A673 (cell line): Measurements from ENCODE around the gene OR2H2. TPM values are rescaled to one million over a fixed set of nuclear protein-coding genes. Genes with fewer than 3 reads are reported as not detected.

Source experiments
- BruUV-seq: library from RNA; stranded (reverse); fragments of 400-500 nt; replicated peaks from 2 replicates; lab custom pipeline; 2021; lab: Mats Ljungman, UMichigan
- CTCF ChIA-PET: fragments of 300-600 bp; sonication (Branson Sonifier 250); formaldehyde crosslinking; loops from one replicate; lab custom pipeline; 2022; ENCODE audit warnings: antibody characterized with exemption; lab: Charles Lee
- POLR2A ChIA-PET: fragments of 300-600 bp; sonication (Branson Sonifier 250); formaldehyde crosslinking; loops from one replicate; lab custom pipeline; 2022; ENCODE audit warnings: antibody characterized with exemption; ENCODE audit not compliant: low non-redundant PET; lab: Charles Lee
- DNase-seq: peaks from one replicate; pipeline ENCODE4 v3.0.0-alpha.2; 2015; ENCODE audit warnings: low spot score
- H3K27ac ChIP-seq: fragments of 200-600 bp; sonication (generic); 2 replicates; pipeline ENCODE4 v1.5.1; 2016; ENCODE audit warnings: mixed run types, low read depth, mild to moderate bottlenecking, mixed read lengths, antibody characterized with exemption, low read length; ENCODE audit not compliant: poor library complexity, severe bottlenecking
- H3K27me3 ChIP-seq: fragments of 200-600 bp; sonication (generic); replicated peaks from 2 replicates; pipeline ENCODE4 v1.6.1; 2017; ENCODE audit warnings: mixed run types, low read depth, mild to moderate bottlenecking, mixed read lengths, antibody characterized with exemption, low read length; ENCODE audit not compliant: insufficient read depth, poor library complexity
- H3K36me3 ChIP-seq: fragments of 200-600 bp; sonication (generic); 2 replicates; pipeline ENCODE4 v1.6.1; 2016; ENCODE audit warnings: mixed run types, mild to moderate bottlenecking, mixed read lengths, antibody characterized with exemption, low read length; ENCODE audit not compliant: insufficient read depth, poor library complexity, severe bottlenecking
- H3K4me1 ChIP-seq: fragments of 200-600 bp; sonication (generic); 2 replicates; pipeline ENCODE4 v1.6.1; 2017; ENCODE audit warnings: mixed run types, mild to moderate bottlenecking, mixed read lengths, antibody characterized with exemption, low read length; ENCODE audit not compliant: insufficient read depth, poor library complexity, severe bottlenecking
- H3K4me3 ChIP-seq: fragments of 200-600 bp; sonication (generic); 2 replicates; pipeline ENCODE4 v1.5.1; 2016; ENCODE audit warnings: low read depth, mixed run types, mild to moderate bottlenecking, mixed read lengths, low read length; ENCODE audit not compliant: poor library complexity, severe bottlenecking
- H3K9me3 ChIP-seq: fragments of 200-600 bp; sonication (generic); 2 replicates; pipeline ENCODE4 v1.6.1; 2016; ENCODE audit warnings: mixed run types, low read depth, mild to moderate bottlenecking, mixed read lengths, antibody characterized with exemption, low read length; ENCODE audit not compliant: poor library complexity, severe bottlenecking
- EZH2 ChIP-seq: fragments of 200-600 bp; sonication (generic); IDR thresholded peaks from 2 replicates; pipeline ENCODE4 v1.6.1; 2017; ENCODE audit warnings: borderline replicate concordance, low read depth, mild to moderate bottlenecking, mixed read lengths, antibody characterized with exemption, low read length; ENCODE audit not compliant: poor library complexity, severe bottlenecking
- intact Hi-C: fragments of 100-400 bp; cut with micrococcal nuclease; formaldehyde crosslinking; loops from one replicate; pipeline ENCODE4 v1.10.0; 2022; ENCODE audit not compliant: unreplicated experiment
- total RNA-seq: library from RNA; stranded (reverse); gene quantifications from 2 replicates; pipeline ENCODE4 v1.2.3, GENCODE V29; 2021
- TF ChIP-seq, protein P1 (sequence below): fragments of 300-800, 200-600 bp; sonication (generic); conservative IDR thresholded peaks from 2 replicates; pipeline ENCODE4 v1.5.1; 2017; ENCODE audit warnings: low read depth, mild to moderate bottlenecking, antibody characterized with exemption, low read length, moderate library complexity, mixed read lengths

Gene OR2H2
- total RNA-seq, 1 experiment from 2014 or later, result not detected

DNA sequence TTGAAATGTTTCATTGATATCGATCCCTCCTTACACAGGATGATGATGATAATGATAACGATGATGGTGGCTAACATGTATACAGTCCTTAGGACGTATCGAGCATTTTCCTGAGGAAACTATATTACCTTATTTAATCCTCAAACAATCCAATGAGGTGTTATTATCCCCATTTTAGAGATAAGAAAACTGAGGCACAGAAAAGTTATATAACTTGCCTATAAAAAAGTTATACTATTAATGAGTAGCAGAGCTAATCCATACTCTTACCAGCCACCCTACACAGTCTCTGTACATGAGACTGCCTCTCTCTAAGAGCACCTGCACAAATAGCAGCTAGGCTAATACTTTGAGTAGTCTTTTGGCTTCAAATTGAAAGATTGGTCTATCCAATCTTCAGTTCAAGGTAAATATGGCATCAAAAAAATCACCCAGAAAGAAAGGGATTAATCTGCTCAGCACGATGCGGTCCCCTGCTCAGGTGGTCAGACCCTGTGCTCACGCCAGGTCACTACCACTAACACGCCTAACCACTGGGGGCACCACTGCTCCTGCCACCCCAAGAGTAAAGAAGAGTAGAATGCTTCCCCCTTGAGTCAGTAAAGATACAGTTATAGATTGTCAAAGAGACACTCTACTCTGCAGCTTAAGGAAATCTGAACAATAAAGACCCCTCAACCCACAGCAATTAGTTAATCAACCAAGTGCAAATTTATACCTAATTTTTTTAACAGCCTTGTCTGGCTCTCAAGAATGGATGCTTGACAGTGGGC, 33.0 kb downstream of the OR2H2 start:
- DNase-seq, result no peak
- no TSS peak for BruUV-seq
- H3K4me3 ChIP-seq, result no peak overlapping the region
- H3K4me1 ChIP-seq, result no peaks in the 10 kb centered on the region
- H3K27me3 ChIP-seq, result no peaks in the 10 kb centered on the region
- no peak overlapping the region for H3K27ac ChIP-seq
- ChIA-PET CTCF (interaction anchor here (0.5 kb wide), 1 partner anchor 728 kb away, joined by 6 read pairs; no protein-coding TSS in a partner anchor), POLR2A (no interaction called here)
- intact Hi-C loops, result no loop called here
- TF ChIP-seq, protein P1, sequence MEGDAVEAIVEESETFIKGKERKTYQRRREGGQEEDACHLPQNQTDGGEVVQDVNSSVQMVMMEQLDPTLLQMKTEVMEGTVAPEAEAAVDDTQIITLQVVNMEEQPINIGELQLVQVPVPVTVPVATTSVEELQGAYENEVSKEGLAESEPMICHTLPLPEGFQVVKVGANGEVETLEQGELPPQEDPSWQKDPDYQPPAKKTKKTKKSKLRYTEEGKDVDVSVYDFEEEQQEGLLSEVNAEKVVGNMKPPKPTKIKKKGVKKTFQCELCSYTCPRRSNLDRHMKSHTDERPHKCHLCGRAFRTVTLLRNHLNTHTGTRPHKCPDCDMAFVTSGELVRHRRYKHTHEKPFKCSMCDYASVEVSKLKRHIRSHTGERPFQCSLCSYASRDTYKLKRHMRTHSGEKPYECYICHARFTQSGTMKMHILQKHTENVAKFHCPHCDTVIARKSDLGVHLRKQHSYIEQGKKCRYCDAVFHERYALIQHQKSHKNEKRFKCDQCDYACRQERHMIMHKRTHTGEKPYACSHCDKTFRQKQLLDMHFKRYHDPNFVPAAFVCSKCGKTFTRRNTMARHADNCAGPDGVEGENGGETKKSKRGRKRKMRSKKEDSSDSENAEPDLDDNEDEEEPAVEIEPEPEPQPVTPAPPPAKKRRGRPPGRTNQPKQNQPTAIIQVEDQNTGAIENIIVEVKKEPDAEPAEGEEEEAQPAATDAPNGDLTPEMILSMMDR, result peak; percentile 32; the same call in 1 of the 2 replicates
- no peak for TF ChIP-seq EZH2
- H3K9me3 ChIP-seq, result no peaks in the 10 kb centered on the region
- peaks cover 77% of the 10 kb centered on the region for H3K36me3 ChIP-seq

DNA sequence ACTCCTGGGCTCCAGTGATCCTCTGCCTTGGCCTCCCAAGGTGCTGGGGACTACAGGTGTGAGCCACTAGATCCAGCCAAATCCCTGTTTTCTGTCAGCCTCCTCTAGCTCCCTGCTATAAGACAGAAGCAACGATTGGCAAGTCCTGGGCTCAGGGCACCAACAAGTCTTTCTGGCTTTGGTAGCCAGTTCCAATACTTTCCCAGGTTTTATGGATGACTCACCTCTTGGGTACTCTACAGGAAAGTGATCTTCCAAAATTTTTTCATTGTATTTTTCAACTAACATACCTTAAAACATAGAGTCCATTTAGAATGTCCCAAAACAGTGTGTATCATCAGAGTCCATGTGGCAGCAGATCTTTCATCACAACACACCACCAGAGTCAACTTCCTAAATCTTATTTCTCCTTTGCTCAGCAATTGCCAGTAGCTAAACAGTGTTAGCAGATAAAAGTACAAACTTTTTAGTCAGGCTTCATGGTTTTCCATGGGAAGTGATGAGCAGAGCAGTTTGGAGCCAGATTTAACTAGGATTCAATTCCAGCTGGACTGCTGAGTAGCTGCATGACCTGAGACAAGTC, 34.7 kb downstream of the OR2H2 start:
- intact Hi-C loops, result no loop called here
- no peak for TF ChIP-seq EZH2
- no TSS peak for BruUV-seq
- no peak overlapping the region for H3K4me3 ChIP-seq
- no peaks in the 10 kb centered on the region for H3K27me3 ChIP-seq
- CTCF ChIA-PET, result no interaction called here
- no peak overlapping the region for H3K27ac ChIP-seq
- no peak for DNase-seq
- POLR2A ChIA-PET, result no interaction called here
- peaks cover 73% of the 10 kb centered on the region for H3K36me3 ChIP-seq
- peaks cover 6% of the 10 kb centered on the region for H3K4me1 ChIP-seq
- H3K9me3 ChIP-seq, result no peaks in the 10 kb centered on the region

DNA sequence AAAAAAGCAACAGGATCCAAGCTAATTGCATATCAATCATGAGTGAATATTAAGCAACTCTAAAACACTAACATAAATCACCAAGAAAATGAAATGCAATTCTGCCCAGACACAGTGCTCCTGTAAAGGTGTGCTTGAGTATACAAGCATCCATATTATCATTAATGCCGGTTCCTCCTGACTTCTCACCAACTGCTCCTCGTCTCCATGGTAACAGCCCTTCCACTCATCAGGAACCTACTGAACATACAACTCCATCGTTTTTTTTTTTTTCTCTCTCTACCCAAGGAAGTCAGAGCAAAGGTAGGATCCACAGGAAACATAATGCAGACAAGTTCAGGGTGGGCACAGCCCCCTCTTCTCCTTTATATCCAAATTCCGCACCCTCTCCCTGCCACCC, 35.7 kb downstream of the OR2H2 start:
- H3K4me1 ChIP-seq, result peaks cover 16% of the 10 kb centered on the region
- BruUV-seq, result no TSS peak
- H3K27me3 ChIP-seq, result no peaks in the 10 kb centered on the region
- no peak for DNase-seq
- H3K36me3 ChIP-seq, result peaks cover 66% of the 10 kb centered on the region
- ChIA-PET CTCF (no interaction called here), POLR2A (no interaction called here)
- no peak overlapping the region for H3K27ac ChIP-seq
- intact Hi-C loops, result no loop called here
- no peaks in the 10 kb centered on the region for H3K9me3 ChIP-seq
- H3K4me3 ChIP-seq, result no peak overlapping the region
- no peak for TF ChIP-seq EZH2
- TF ChIP-seq, protein P1, result no peak
